SK-N-SH treated with all-trans-retinoic acid at 6 μM for 48 hours (cell line): ENCODE measurements around the gene SIK3.

Experiments
- BACH2 ChIP-seq: fragments of 250-450 bp; sonication (Bioruptor Pico); IDR thresholded peaks from 2 replicates; pipeline ENCODE4 v1.9.0; 2021; ENCODE audit warnings: mild to moderate bottlenecking, borderline replicate concordance
- ISL1 ChIP-seq: fragments of 250-450 bp; sonication (Bioruptor Pico); IDR thresholded peaks from 2 replicates; pipeline ENCODE4 v2.1.2; 2022; ENCODE audit warnings: mild to moderate bottlenecking, moderate library complexity
- OSR1 ChIP-seq: fragments of 250-450 bp; sonication (Bioruptor Pico); IDR thresholded peaks from 2 replicates; pipeline ENCODE4 v1.8.0; 2022; ENCODE audit warnings: moderate library complexity, mild to moderate bottlenecking, inconsistent platforms
- PPARA ChIP-seq: fragments of 250-450 bp; sonication (Bioruptor Pico); IDR thresholded peaks from 2 replicates; pipeline ENCODE4 v1.5.0; 2020; ENCODE audit warnings: mild to moderate bottlenecking, borderline replicate concordance
- RARB ChIP-seq: fragments of 250-450 bp; sonication (Bioruptor Pico); IDR thresholded peaks from 2 replicates; pipeline ENCODE4 v1.8.0; 2021; ENCODE audit warnings: mild to moderate bottlenecking, moderate library complexity
- SNAI2 ChIP-seq: fragments of 250-450 bp; sonication (Bioruptor Pico); IDR thresholded peaks from 2 replicates; pipeline ENCODE4 v1.5.0; 2020; ENCODE audit warnings: mild to moderate bottlenecking, moderate library complexity
- TOX ChIP-seq: fragments of 250-450 bp; sonication (Bioruptor Pico); IDR thresholded peaks from 2 replicates; pipeline ENCODE4 v1.8.0; 2021; ENCODE audit warnings: mild to moderate bottlenecking, moderate library complexity, borderline replicate concordance
- ZC3H10 ChIP-seq: fragments of 250-450 bp; sonication (Bioruptor Pico); IDR thresholded peaks from 2 replicates; pipeline ENCODE4 v1.5.1; 2021; ENCODE audit warnings: mild to moderate bottlenecking, moderate library complexity
- ZFP30 ChIP-seq: fragments of 450-650 bp; formaldehyde crosslinking; IDR thresholded peaks from 2 replicates; pipeline ENCODE4 v1.5.0; 2022; ENCODE audit warnings: mild to moderate bottlenecking, moderate library complexity
- TF ChIP-seq, protein P1 (sequence below): fragments of 250-450 bp; sonication (Bioruptor Pico); IDR thresholded peaks from 2 replicates; pipeline ENCODE4 v1.5.1; 2020; ENCODE audit warnings: low read depth, mild to moderate bottlenecking, moderate library complexity
- TF ChIP-seq, protein P2 (sequence below): fragments of 250-450 bp; sonication (Bioruptor Pico); IDR thresholded peaks from 2 replicates; pipeline ENCODE4 v1.8.0; 2020; ENCODE audit warnings: mild to moderate bottlenecking, moderate library complexity, borderline replicate concordance
- TF ChIP-seq, protein P3 (sequence below): fragments of 250-450 bp; sonication (Bioruptor Pico); IDR thresholded peaks from 2 replicates; pipeline ENCODE4 v1.5.0; 2020; ENCODE audit warnings: mild to moderate bottlenecking, moderate library complexity
- TF ChIP-seq, protein P4 (sequence below): fragments of 250-450 bp; sonication (Bioruptor Pico); IDR thresholded peaks from 2 replicates; pipeline ENCODE4 v1.8.0; 2021; ENCODE audit warnings: low read depth, mild to moderate bottlenecking, moderate library complexity, borderline replicate concordance

DNA sequence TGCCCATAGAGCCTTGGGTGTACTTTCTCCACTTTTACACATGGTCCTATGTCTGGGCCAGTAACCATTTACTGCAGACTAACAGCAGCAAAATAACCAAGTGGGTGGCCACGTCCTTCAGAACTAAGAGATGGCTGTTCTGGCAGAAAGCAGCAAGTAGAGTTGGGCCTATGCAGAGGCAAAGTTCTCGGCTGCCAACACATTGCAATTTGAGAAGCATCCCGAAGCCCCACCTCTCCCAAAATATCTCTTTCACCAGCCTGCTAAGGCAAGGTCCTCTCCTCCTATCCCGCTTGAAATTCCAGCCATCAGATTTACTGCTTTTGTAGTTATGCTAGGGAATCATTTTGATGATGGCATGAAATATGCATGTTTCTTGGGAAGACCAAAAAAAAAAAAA lies 142.3 kb downstream of the SIK3 start:
- TF ChIP-seq ZFP30 (CRISPR knock-in tag) = no peak
- no peak for TF ChIP-seq RARB (CRISPR knock-in tag)
- TF ChIP-seq, protein P1, sequence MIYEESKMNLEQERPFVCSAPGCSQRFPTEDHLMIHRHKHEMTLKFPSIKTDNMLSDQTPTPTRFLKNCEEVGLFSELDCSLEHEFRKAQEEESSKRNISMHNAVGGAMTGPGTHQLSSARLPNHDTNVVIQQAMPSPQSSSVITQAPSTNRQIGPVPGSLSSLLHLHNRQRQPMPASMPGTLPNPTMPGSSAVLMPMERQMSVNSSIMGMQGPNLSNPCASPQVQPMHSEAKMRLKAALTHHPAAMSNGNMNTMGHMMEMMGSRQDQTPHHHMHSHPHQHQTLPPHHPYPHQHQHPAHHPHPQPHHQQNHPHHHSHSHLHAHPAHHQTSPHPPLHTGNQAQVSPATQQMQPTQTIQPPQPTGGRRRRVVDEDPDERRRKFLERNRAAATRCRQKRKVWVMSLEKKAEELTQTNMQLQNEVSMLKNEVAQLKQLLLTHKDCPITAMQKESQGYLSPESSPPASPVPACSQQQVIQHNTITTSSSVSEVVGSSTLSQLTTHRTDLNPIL = no peak
- no peak for TF ChIP-seq ZC3H10 (CRISPR knock-in tag)
- TF ChIP-seq, protein P2, sequence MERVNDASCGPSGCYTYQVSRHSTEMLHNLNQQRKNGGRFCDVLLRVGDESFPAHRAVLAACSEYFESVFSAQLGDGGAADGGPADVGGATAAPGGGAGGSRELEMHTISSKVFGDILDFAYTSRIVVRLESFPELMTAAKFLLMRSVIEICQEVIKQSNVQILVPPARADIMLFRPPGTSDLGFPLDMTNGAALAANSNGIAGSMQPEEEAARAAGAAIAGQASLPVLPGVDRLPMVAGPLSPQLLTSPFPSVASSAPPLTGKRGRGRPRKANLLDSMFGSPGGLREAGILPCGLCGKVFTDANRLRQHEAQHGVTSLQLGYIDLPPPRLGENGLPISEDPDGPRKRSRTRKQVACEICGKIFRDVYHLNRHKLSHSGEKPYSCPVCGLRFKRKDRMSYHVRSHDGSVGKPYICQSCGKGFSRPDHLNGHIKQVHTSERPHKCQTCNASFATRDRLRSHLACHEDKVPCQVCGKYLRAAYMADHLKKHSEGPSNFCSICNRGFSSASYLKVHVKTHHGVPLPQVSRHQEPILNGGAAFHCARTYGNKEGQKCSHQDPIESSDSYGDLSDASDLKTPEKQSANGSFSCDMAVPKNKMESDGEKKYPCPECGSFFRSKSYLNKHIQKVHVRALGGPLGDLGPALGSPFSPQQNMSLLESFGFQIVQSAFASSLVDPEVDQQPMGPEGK (CRISPR knock-in tag) = no peak
- TF ChIP-seq SNAI2 (CRISPR knock-in tag) = no peak
- TF ChIP-seq, protein P3, sequence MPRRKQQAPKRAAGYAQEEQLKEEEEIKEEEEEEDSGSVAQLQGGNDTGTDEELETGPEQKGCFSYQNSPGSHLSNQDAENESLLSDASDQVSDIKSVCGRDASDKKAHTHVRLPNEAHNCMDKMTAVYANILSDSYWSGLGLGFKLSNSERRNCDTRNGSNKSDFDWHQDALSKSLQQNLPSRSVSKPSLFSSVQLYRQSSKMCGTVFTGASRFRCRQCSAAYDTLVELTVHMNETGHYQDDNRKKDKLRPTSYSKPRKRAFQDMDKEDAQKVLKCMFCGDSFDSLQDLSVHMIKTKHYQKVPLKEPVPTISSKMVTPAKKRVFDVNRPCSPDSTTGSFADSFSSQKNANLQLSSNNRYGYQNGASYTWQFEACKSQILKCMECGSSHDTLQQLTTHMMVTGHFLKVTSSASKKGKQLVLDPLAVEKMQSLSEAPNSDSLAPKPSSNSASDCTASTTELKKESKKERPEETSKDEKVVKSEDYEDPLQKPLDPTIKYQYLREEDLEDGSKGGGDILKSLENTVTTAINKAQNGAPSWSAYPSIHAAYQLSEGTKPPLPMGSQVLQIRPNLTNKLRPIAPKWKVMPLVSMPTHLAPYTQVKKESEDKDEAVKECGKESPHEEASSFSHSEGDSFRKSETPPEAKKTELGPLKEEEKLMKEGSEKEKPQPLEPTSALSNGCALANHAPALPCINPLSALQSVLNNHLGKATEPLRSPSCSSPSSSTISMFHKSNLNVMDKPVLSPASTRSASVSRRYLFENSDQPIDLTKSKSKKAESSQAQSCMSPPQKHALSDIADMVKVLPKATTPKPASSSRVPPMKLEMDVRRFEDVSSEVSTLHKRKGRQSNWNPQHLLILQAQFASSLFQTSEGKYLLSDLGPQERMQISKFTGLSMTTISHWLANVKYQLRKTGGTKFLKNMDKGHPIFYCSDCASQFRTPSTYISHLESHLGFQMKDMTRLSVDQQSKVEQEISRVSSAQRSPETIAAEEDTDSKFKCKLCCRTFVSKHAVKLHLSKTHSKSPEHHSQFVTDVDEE (CRISPR knock-in tag) = no peak
- TF ChIP-seq TOX (CRISPR knock-in tag) = no peak
- TF ChIP-seq, protein P4, sequence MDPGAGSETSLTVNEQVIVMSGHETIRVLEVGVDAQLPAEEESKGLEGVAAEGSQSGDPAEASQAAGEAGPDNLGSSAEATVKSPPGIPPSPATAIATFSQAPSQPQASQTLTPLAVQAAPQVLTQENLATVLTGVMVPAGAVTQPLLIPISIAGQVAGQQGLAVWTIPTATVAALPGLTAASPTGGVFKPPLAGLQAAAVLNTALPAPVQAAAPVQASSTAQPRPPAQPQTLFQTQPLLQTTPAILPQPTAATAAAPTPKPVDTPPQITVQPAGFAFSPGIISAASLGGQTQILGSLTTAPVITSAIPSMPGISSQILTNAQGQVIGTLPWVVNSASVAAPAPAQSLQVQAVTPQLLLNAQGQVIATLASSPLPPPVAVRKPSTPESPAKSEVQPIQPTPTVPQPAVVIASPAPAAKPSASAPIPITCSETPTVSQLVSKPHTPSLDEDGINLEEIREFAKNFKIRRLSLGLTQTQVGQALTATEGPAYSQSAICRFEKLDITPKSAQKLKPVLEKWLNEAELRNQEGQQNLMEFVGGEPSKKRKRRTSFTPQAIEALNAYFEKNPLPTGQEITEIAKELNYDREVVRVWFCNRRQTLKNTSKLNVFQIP (CRISPR knock-in tag) = no peak
- TF ChIP-seq PPARA (CRISPR knock-in tag) = no peak
- no peak for TF ChIP-seq ISL1 (CRISPR knock-in tag)
- no peak for TF ChIP-seq OSR1 (CRISPR knock-in tag)
- no peak for TF ChIP-seq BACH2 (CRISPR knock-in tag)
